BE2C (cell line): Measurements from ENCODE around the gene PEPD.

Experiments used
- DNase-seq: peaks from one replicate; pipeline ENCODE4 v3.0.0-alpha.2; 2020
- H3K27me3 ChIP-seq: fragments of 250-450 bp; sonication (Bioruptor Pico); 2 replicates; pipeline ENCODE4 v1.5.1; 2020; ENCODE audit warnings: mild to moderate bottlenecking
- H3K36me3 ChIP-seq: fragments of 250-450 bp; sonication (Bioruptor Pico); 2 replicates; pipeline ENCODE4 v1.5.1; 2020; ENCODE audit warnings: mild to moderate bottlenecking
- H3K4me1 ChIP-seq: fragments of 250-450 bp; sonication (Bioruptor Pico); 2 replicates; pipeline ENCODE4 v1.5.1; 2020
- H3K4me3 ChIP-seq: 2 replicates; pipeline ENCODE4 v1.5.1; 2011; ENCODE audit warnings: low read depth, low read length
- H3K9me3 ChIP-seq: fragments of 250-450 bp; sonication (Bioruptor Pico); 2 replicates; pipeline ENCODE4 v1.5.1; 2020
- CTCF ChIP-seq: IDR thresholded peaks from 2 replicates; pipeline ENCODE4 v1.5.1; 2012; ENCODE audit warnings: mild to moderate bottlenecking, low read depth, low read length

The PEPD gene

DNA sequence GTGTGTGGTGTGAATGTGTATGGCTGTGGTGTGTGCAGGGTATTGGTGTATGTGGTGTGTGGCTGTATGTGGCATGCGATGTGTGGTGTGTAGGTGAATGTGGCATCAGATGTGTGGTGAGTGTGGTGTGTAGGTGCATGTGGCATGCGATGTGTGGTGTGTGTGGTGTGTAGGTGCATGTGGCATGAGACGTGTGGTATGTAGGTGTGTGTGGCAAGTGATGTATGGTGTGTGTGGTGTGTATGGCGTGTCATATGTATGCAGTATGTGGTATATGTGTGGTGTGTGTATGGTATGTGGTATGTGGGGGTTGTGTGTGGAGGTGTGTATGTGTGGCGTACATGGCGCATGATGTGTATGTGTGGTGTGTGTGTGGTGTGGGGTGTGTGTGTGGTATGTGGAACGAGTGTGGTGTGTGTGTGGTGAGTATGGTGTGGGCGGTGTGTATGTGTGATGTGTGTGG lies 63.4 kb downstream of the PEPD start:
- DNase-seq = no peak
- Histone ChIP-seq H3K27me3 (no peaks in the 10 kb centered on the region), H3K9me3 (no peaks in the 10 kb centered on the region), H3K4me1 (no peaks in the 10 kb centered on the region), H3K36me3 (0 out of 2 replicates have a peak, but pooled peaks cover 3% of the 10 kb centered on the region), H3K4me3 (no peak overlapping the region)
- TF ChIP-seq CTCF = no peak

DNA sequence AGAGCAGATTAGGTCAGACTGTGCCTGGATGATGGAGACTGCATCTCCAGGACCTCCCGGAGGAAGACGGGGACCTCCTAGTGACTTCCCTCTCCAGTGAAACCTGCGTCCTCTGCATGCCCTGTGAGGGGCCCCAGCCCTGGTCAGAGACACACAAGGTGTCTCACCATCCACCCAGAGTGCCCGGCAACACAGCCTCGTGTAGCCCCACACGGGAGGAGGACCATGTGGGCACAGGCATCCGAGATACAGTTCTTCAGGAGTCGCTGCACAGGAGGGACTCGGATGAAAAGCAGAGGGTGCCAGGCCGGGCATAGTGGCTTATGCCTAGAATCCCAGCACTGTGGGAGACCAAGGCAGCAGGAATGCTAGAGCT lies 64.8 kb downstream of the PEPD start:
- no peak for DNase-seq
- TF ChIP-seq CTCF = no peak
- Histone ChIP-seq H3K4me3 (no peak overlapping the region), H3K4me1 (no peaks in the 10 kb centered on the region), H3K36me3 (no peaks in the 10 kb centered on the region), H3K9me3 (no peaks in the 10 kb centered on the region), H3K27me3 (no peaks in the 10 kb centered on the region)

DNA sequence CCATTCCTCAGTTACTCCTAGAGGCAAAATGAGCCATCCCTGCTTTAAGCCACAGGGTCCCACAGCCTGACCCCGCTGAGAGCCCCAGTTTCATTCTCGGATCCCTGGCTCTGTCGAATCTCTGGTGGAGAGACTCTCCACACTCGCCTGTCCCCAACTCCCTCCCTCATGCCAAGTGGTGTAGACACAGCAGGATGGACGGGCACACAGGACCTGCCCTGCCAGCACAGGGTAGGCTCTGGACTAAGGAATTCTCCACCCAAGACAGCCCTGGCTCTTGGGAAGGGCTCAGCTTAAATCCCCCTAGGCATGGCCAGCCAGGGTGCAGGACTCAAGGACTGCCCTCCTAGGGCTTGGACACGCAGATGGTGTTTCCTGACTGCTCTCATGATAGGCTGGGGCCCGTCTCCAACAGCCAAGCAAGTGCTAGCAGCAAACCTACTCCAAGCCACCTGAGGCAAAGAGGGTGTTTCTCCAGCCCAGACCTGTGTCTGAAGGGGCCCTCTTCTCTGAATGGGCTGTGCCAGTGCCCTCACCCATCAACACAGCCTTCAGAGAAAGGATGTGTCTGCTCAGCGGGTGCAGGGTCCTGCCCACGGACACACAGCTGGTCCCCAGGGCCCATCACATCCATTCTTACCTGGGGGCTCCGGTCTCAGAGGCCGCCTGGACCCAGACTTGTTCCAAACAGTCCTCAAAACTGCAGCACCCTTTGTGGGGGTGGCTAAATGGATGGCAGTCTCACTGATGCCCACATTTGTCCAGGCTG lies 65.3 kb downstream of the PEPD start:
- DNase-seq = no peak
- H3K4me3 ChIP-seq = no peak overlapping the region
- no peak for TF ChIP-seq CTCF
- H3K27me3 ChIP-seq = no peaks in the 10 kb centered on the region
- no peaks in the 10 kb centered on the region for H3K4me1 ChIP-seq
- H3K9me3 ChIP-seq = no peaks in the 10 kb centered on the region
- no peaks in the 10 kb centered on the region for H3K36me3 ChIP-seq

- Histone ChIP-seq H3K27me3 (no peaks in the 10 kb centered on the region), H3K9me3 (no peaks in the 10 kb centered on the region), H3K36me3 (no peaks in the 10 kb centered on the region), H3K4me1 (no peaks in the 10 kb centered on the region), H3K4me3 (no peak overlapping the region)
- no peak for DNase-seq
- no peak for TF ChIP-seq CTCF
Observed at GRCh38 chr19:33453265-33453664, 68.3 kb downstream of the PEPD start.

GRCh38 chr19:33450689-33451088 lies 70.9 kb downstream of the PEPD start:
- Histone ChIP-seq H3K27me3 (no peaks in the 10 kb centered on the region), H3K4me1 (no peaks in the 10 kb centered on the region), H3K9me3 (no peaks in the 10 kb centered on the region), H3K4me3 (no peak overlapping the region), H3K36me3 (no peaks in the 10 kb centered on the region)
- no peak for TF ChIP-seq CTCF
- no peak for DNase-seq

DNA sequence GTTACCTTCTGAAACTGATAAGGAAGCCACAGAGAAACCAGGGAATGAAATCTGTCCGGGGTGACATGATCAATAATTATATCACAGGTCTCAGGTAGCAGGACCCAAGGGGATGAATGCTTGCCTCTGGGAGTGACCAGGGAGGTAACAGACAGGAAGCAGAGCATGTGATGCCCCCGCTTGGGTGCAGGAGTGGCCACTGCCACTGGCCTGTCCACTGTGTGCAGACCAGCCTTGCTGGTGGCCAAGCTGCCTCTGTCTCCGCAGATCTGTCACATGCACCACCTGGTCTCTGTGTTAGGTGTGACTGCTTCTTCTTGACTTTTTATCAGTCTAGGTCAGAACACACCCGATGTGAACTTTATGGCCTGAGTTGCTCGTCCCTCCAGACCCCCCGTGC lies 71.8 kb downstream of the PEPD start:
- no peaks in the 10 kb centered on the region for H3K9me3 ChIP-seq
- no peak for DNase-seq
- TF ChIP-seq CTCF = no peak

More for the DNA sequence above, 71.8 kb downstream of the PEPD start:
- Histone ChIP-seq H3K36me3 (no peaks in the 10 kb centered on the region), H3K4me3 (no peak overlapping the region), H3K4me1 (no peaks in the 10 kb centered on the region), H3K27me3 (no peaks in the 10 kb centered on the region)
